HCT116 (cell line): ENCODE data around the gene ZNF576. TPM values are rescaled to one million over a fixed set of nuclear protein-coding genes. Genes with fewer than 3 reads are reported as not detected.
A peak's percentile ranks its signal among the peaks of the same experiment; 100 is the strongest.

Experiments used
- ATAC-seq: fragments of 200-7000 bp; cut with Tn5 transposase; 2 replicates; pipeline ENCODE4 v1.9.1; 2020; ENCODE audit warnings: mild to moderate bottlenecking, moderate library complexity
- BruUV-seq: library from RNA; stranded (reverse); fragments of 400-500 nt; replicated peaks from 2 replicates; lab custom pipeline; 2021; lab: Mats Ljungman, UMichigan
- CTCF ChIA-PET: fragments of 300-600 bp; sonication (Branson Sonifier 250); formaldehyde crosslinking; loops from one replicate; lab custom pipeline; 2021; ENCODE audit warnings: antibody characterized with exemption; lab: Charles Lee
- POLR2A ChIA-PET: fragments of 300-600, 350-600 bp; sonication (Branson Sonifier 250); formaldehyde crosslinking; loops from one replicate; lab custom pipeline; 2021; ENCODE audit warnings: antibody characterized with exemption; lab: Charles Lee
- RAD21 ChIA-PET, 2 experiments: fragments of 300-600 bp; sonication (Branson Sonifier 250); formaldehyde crosslinking; loops; one replicate each; lab custom pipeline; 2023; ENCODE audit warnings: low total read pairs in 2 of 2; ENCODE audit not compliant: uncharacterized antibody in 2 of 2, unreplicated experiment in 2 of 2, low non-redundant PET in 1 of 2; lab: Charles Lee
- DNase-seq: peaks from one replicate; pipeline ENCODE4 v3.0.0-alpha.2; 2010; ENCODE audit warnings: low read depth, low spot score
- H2AFZ ChIP-seq: fragments of 200-600 bp; shearing (Covaris generic), sonication (generic); 2 replicates; pipeline ENCODE4 v1.6.1; 2017; ENCODE audit warnings: low read depth, mixed run types, mixed read lengths, antibody characterized with exemption, low read length; ENCODE audit not compliant: poor library complexity, severe bottlenecking
- H3K27ac ChIP-seq: 2 replicates; pipeline ENCODE4 v1.5.1; 2012; ENCODE audit warnings: low read depth, low read length
- H3K27me3 ChIP-seq: fragments of 200-600 bp; sonication (generic); 2 replicates; pipeline ENCODE4 v1.6.1; 2016; ENCODE audit warnings: mixed run types, low read length, mixed read lengths; ENCODE audit not compliant: insufficient read depth
- H3K36me3 ChIP-seq, 2 experiments: fragments of 200-500 bp in 1 of 2; fragments of 200-600 bp in 1 of 2; sonication (Bioruptor generic) in 1 of 2; sonication (generic) in 1 of 2; 2 replicates each; pipeline versions ENCODE4 v1.5.1 to v1.6.1; 2014 to 2016; ENCODE audit warnings: low read length in 2 of 2, inconsistent platforms in 1 of 2, mixed read lengths in 1 of 2, mixed run types in 1 of 2; ENCODE audit not compliant: insufficient read depth in 2 of 2, control insufficient read depth in 1 of 2
- H3K4me1 ChIP-seq, 2 experiments: fragments of 200-600 bp in 1 of 2; sonication (generic) in 1 of 2; 2 replicates each; pipeline versions ENCODE4 v1.5.1 to v1.6.1; 2012 to 2017; ENCODE audit warnings: low read length in 2 of 2, inconsistent platforms in 1 of 2, mild to moderate bottlenecking in 1 of 2, mixed read lengths in 1 of 2, mixed run types in 1 of 2, moderate library complexity in 1 of 2; ENCODE audit not compliant: insufficient read depth in 2 of 2, control insufficient read depth in 1 of 2
- H3K4me2 ChIP-seq: fragments of 200-600 bp; sonication (generic); 2 replicates; pipeline ENCODE4 v1.6.1; 2017; ENCODE audit warnings: mixed run types, low read length, mixed read lengths
- H3K4me3 ChIP-seq, 2 experiments: fragments of 200-600 bp in 1 of 2; sonication (generic) in 1 of 2; replicated peaks in 1 of 2; 2 replicates each; pipeline ENCODE4 v1.5.1; 2011 to 2016; ENCODE audit warnings: low read length in 2 of 2, control low read depth in 1 of 2, low read depth in 1 of 2, mild to moderate bottlenecking in 1 of 2, mixed read lengths in 1 of 2, mixed run types in 1 of 2
- H3K79me2 ChIP-seq: fragments of 200-600 bp; sonication (generic); 2 replicates; pipeline ENCODE4 v1.6.1; 2017; ENCODE audit warnings: mild to moderate bottlenecking, mixed run types, low read length, moderate library complexity, mixed read lengths; ENCODE audit not compliant: insufficient read depth
- H3K9ac ChIP-seq: fragments of 200-600 bp; sonication (generic); 2 replicates; pipeline ENCODE4 v1.6.1; 2016; ENCODE audit warnings: low read length, mixed read lengths
- H3K9me2 ChIP-seq: fragments of 200-600 bp; sonication (generic), shearing (Covaris generic); 2 replicates; pipeline ENCODE4 v1.6.1; 2017; ENCODE audit warnings: mixed run types, mild to moderate bottlenecking, moderate library complexity; ENCODE audit not compliant: insufficient read depth
- H3K9me3 ChIP-seq, 2 experiments: fragments of 200-500 bp in 1 of 2; fragments of 200-600 bp in 1 of 2; sonication (Bioruptor generic) in 1 of 2; sonication (generic) in 1 of 2; 2 replicates each; pipeline ENCODE4 v1.6.1; 2014 to 2017; ENCODE audit warnings: low read length in 2 of 2, mixed read lengths in 2 of 2, inconsistent platforms in 1 of 2, low read depth in 1 of 2, mild to moderate bottlenecking in 1 of 2, mixed run types in 1 of 2, moderate library complexity in 1 of 2; ENCODE audit not compliant: control insufficient read depth in 1 of 2, insufficient read depth in 1 of 2
- H4K20me1 ChIP-seq: fragments of 200-600 bp; sonication (generic), shearing (Covaris generic); 2 replicates; pipeline ENCODE4 v1.6.1; 2017; ENCODE audit warnings: mixed run types, mild to moderate bottlenecking, moderate library complexity; ENCODE audit not compliant: insufficient read depth
- POLR2A ChIP-seq: IDR thresholded peaks from 2 replicates; pipeline ENCODE4 v1.7.0; 2011; ENCODE audit warnings: borderline replicate concordance; ENCODE audit not compliant: insufficient read depth, insufficient read length; ENCODE audit errors: extremely low read depth
- RAD21 ChIP-seq: IDR thresholded peaks from 2 replicates; pipeline ENCODE4 v1.6.1; 2012; ENCODE audit warnings: low read depth, mild to moderate bottlenecking
- SIN3A ChIP-seq: IDR thresholded peaks from 2 replicates; pipeline ENCODE4 v1.6.1; 2012; ENCODE audit warnings: low read depth
- SRF ChIP-seq: IDR thresholded peaks from 2 replicates; pipeline ENCODE4 v1.6.1; 2012; ENCODE audit warnings: low read depth
- YY1 ChIP-seq: IDR thresholded peaks from 2 replicates; pipeline ENCODE4 v1.6.1; 2011; ENCODE audit warnings: low read length, low read depth, moderate library complexity, mild to moderate bottlenecking; ENCODE audit not compliant: insufficient replicate concordance; ENCODE audit errors: extremely low read depth
- intact Hi-C: fragments of 100-400 bp; cut with micrococcal nuclease; formaldehyde crosslinking; loops from 2 replicates; pipeline ENCODE4 v1.10.0; 2022
- total RNA-seq: library from RNA; stranded (reverse); gene quantifications from one replicate; pipeline ENCODE4 v1.2.1, GENCODE V29; 2021; ENCODE audit not compliant: unreplicated experiment
- TF ChIP-seq, protein P1 (sequence below), 3 experiments: fragments of 200-600 bp in 1 of 3; sonication (generic) in 1 of 3; IDR thresholded peaks in 2 of 3; conservative IDR thresholded peaks in 1 of 3; 2 replicates each; pipeline ENCODE4 v1.5.1; 2012 to 2017; ENCODE audit warnings: low read depth in 2 of 3, low read length in 2 of 3, antibody characterized with exemption in 1 of 3, borderline replicate concordance in 1 of 3, control low read depth in 1 of 3, mild to moderate bottlenecking in 1 of 3, mixed read lengths in 1 of 3, mixed run types in 1 of 3, moderate library complexity in 1 of 3; ENCODE audit not compliant: insufficient read depth in 1 of 3
- TF ChIP-seq, protein P2 (sequence below): IDR thresholded peaks from 2 replicates; pipeline ENCODE4 v1.6.1; 2011; ENCODE audit warnings: mild to moderate bottlenecking, low read length, moderate library complexity; ENCODE audit not compliant: insufficient replicate concordance; ENCODE audit errors: extremely low read depth

ZNF576 gene
- total RNA-seq, 1 experiment from 2014 or later: 11.2 TPM

DNA sequence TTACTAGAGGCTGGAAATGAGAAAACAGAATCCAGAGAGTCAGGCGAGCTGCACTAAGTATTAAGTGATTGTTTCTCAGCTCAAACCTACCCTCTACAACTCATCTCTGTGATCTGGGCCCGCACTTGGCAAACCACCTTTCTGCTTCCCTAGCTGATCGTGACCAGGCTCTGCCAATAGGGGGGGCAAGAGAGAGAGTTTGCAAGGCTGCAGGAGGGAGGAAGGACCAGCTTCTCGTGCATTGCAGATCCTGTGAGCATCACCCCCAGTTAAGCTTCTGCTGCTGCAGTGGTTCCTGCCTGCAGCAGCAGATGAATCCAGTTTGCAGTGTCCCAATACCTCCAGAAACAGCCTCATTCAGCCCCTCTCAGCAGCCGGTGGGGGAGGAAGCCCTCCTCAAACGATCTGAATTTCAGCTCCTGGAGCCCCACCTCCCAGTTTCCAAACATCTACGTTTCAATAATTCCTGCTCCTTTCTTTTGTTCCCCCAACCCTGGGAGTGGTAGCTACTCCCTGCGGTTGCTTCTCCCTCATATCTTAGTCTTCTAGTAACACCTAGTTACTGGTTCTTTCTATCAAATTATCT lies 41.1 kb upstream of the ZNF576 start:
- no peaks in the 10 kb centered on the region for H3K4me1 ChIP-seq
- POLR2A ChIA-PET: no interaction called here
- peaks cover 5 to 10% of the 10 kb centered on the region in 2 experiments; a peak in 3 of 4 replicates for H3K36me3 ChIP-seq
- TF ChIP-seq POLR2A (no peak), RAD21 (peak; percentile 58), YY1 (no peak)
- TF ChIP-seq, protein P1, sequence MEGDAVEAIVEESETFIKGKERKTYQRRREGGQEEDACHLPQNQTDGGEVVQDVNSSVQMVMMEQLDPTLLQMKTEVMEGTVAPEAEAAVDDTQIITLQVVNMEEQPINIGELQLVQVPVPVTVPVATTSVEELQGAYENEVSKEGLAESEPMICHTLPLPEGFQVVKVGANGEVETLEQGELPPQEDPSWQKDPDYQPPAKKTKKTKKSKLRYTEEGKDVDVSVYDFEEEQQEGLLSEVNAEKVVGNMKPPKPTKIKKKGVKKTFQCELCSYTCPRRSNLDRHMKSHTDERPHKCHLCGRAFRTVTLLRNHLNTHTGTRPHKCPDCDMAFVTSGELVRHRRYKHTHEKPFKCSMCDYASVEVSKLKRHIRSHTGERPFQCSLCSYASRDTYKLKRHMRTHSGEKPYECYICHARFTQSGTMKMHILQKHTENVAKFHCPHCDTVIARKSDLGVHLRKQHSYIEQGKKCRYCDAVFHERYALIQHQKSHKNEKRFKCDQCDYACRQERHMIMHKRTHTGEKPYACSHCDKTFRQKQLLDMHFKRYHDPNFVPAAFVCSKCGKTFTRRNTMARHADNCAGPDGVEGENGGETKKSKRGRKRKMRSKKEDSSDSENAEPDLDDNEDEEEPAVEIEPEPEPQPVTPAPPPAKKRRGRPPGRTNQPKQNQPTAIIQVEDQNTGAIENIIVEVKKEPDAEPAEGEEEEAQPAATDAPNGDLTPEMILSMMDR (IDR thresholded peaks at IDR 0.05 in 2 of 3, conservative IDR thresholded peaks at IDR 0.05 in 1 of 3; ENCODE audit: borderline replicate concordance in 1 of 3, insufficient read depth in 1 of 3, low read depth in 2 of 3, low read length in 2 of 3): peak; percentile 55 to 95 (median 88)
- ATAC-seq: peak; percentile 92
- H3K27ac ChIP-seq: no peak overlapping the region
- no TSS peak for BruUV-seq
- no peaks in the 10 kb centered on the region for H3K79me2 ChIP-seq
- H3K4me3 ChIP-seq: no peak overlapping the region
- RAD21 ChIA-PET: interaction anchor here (1.0 to 1.3 kb wide), 3 partner anchors 39 to 113 kb away, joined by 3 to 4 read pairs (median 3); no protein-coding TSS in a partner anchor
- intact Hi-C loops: no loop called here
- no peak overlapping the region for H2AFZ ChIP-seq
- no peak for DNase-seq
- no peaks in the 10 kb centered on the region for H3K27me3 ChIP-seq
- no peak overlapping the region for H3K9ac ChIP-seq
- no peak overlapping the region for H3K4me2 ChIP-seq
- H3K9me3 ChIP-seq: no peaks in the 10 kb centered on the region
- H3K9me2 ChIP-seq: no peaks in the 10 kb centered on the region
- no peaks in the 10 kb centered on the region for H4K20me1 ChIP-seq
- CTCF ChIA-PET: interaction anchor here (0.6 to 3.2 kb wide), 16 partner anchors 10 to 254 kb away, joined by 3 to 20 read pairs (median 5); partner anchors contain the start of genes IRGQ, PINLYP, XRCC1 and ZNF575

DNA sequence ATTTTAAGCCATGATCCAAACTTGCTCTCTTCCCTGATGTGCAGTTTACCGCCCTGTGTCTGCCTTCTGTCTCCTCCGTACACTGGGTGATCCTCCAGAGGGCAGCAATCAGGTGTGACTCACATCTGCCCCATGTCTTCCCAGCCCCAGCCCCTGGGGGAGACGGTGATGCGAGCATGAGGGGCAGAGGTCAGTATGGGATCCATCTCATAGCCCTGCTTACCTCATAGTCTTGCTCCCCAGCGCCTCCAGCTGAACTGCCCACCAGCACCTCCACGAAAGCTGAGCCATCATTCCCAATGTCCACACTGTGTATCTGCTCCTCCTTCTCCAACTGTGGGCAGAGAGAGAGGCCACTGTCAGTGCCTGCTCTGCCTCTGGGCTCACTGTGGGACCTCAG lies 35.7 kb upstream of the ZNF576 start:
- no peak overlapping the region for H3K9ac ChIP-seq
- no TSS peak for BruUV-seq
- no peak overlapping the region for H3K4me2 ChIP-seq
- no peaks in the 10 kb centered on the region for H3K27me3 ChIP-seq
- peaks cover 0 to 24% of the 10 kb centered on the region in 2 experiments; a peak in 2 of 4 replicates for H3K4me1 ChIP-seq
- H3K79me2 ChIP-seq: no peaks in the 10 kb centered on the region
- no peak overlapping the region for H3K4me3 ChIP-seq
- H3K9me2 ChIP-seq: no peaks in the 10 kb centered on the region
- ChIA-PET RAD21 (no interaction called here), POLR2A (no interaction called here), CTCF (no interaction called here)
- H3K27ac ChIP-seq: no peak overlapping the region
- TF ChIP-seq, protein P1 (IDR thresholded peaks at IDR 0.05 in 2 of 3, conservative IDR thresholded peaks at IDR 0.05 in 1 of 3; ENCODE audit: borderline replicate concordance in 1 of 3, insufficient read depth in 1 of 3, low read depth in 2 of 3, low read length in 2 of 3): peak in 2 of 3 experiments; percentile 18 to 33; a peak in 2 of 6 replicates
- TF ChIP-seq RAD21 (peak; percentile 24; the same call in 1 of the 2 replicates), SIN3A (no peak), SRF (no peak)
- TF ChIP-seq, protein P2, sequence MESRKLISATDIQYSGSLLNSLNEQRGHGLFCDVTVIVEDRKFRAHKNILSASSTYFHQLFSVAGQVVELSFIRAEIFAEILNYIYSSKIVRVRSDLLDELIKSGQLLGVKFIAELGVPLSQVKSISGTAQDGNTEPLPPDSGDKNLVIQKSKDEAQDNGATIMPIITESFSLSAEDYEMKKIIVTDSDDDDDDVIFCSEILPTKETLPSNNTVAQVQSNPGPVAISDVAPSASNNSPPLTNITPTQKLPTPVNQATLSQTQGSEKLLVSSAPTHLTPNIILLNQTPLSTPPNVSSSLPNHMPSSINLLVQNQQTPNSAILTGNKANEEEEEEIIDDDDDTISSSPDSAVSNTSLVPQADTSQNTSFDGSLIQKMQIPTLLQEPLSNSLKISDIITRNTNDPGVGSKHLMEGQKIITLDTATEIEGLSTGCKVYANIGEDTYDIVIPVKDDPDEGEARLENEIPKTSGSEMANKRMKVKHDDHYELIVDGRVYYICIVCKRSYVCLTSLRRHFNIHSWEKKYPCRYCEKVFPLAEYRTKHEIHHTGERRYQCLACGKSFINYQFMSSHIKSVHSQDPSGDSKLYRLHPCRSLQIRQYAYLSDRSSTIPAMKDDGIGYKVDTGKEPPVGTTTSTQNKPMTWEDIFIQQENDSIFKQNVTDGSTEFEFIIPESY: no peak
- H3K36me3 ChIP-seq: no peaks in the 10 kb centered on the region; a peak in 2 of 4 replicates
- peak; percentile 83 for ATAC-seq
- no peak overlapping the region for H2AFZ ChIP-seq
- no peaks in the 10 kb centered on the region for H3K9me3 ChIP-seq
- H4K20me1 ChIP-seq: no peaks in the 10 kb centered on the region
- no peak for DNase-seq
- intact Hi-C loops: no loop called here
